DND-41 (cell line): ENCODE measurements around the gene BATF.

ENCODE experiments used
- ATAC-seq: fragments of 200-7000 bp; cut with Tn5 transposase; 3 replicates; pipeline ENCODE4 v1.9.1; 2021; ENCODE audit warnings: low read depth; ENCODE audit not compliant: insufficient read depth
- DNase-seq: peaks from one replicate; pipeline ENCODE4 v3.0.0-alpha.2; 2020
- H2AFZ ChIP-seq: 2 replicates; pipeline ENCODE4 v1.6.0; 2012; ENCODE audit warnings: low read depth, low read length
- H3K27ac ChIP-seq: 2 replicates; pipeline ENCODE4 v1.5.1; 2012; ENCODE audit warnings: low read length, inconsistent platforms
- H3K27me3 ChIP-seq: fragments of 200-600 bp; sonication (generic); 2 replicates; pipeline ENCODE4 v1.6.0; 2012; ENCODE audit warnings: low read length, mild to moderate bottlenecking, inconsistent platforms; ENCODE audit not compliant: insufficient read depth, poor library complexity
- H3K36me3 ChIP-seq: 2 replicates; pipeline ENCODE4 v1.5.1; 2012; ENCODE audit warnings: low read length, inconsistent platforms; ENCODE audit not compliant: insufficient read depth
- H3K4me1 ChIP-seq: 2 replicates; pipeline ENCODE4 v1.5.1; 2012; ENCODE audit warnings: mild to moderate bottlenecking, low read length; ENCODE audit not compliant: insufficient read depth
- H3K4me2 ChIP-seq: 2 replicates; pipeline ENCODE4 v1.6.0; 2012; ENCODE audit warnings: mild to moderate bottlenecking, moderate library complexity, low read length, inconsistent platforms; ENCODE audit not compliant: insufficient read depth
- H3K4me3 ChIP-seq, 2 experiments: fragments of 200-600 bp in 1 of 2; shearing (Covaris generic) in 1 of 2; 2 replicates each; pipeline ENCODE4 v1.5.1; 2012 to 2016; ENCODE audit warnings: inconsistent platforms in 2 of 2, low read length in 2 of 2, mild to moderate bottlenecking in 2 of 2, low read depth in 1 of 2, moderate library complexity in 1 of 2
- H3K79me2 ChIP-seq: 2 replicates; pipeline ENCODE4 v1.6.0; 2012; ENCODE audit warnings: low read length, inconsistent platforms; ENCODE audit not compliant: insufficient read depth
- H3K9ac ChIP-seq: 2 replicates; pipeline ENCODE4 v1.6.0; 2012; ENCODE audit warnings: low read depth, mild to moderate bottlenecking, inconsistent platforms, low read length, moderate library complexity
- H3K9me3 ChIP-seq: 2 replicates; pipeline ENCODE4 v1.5.1; 2012; ENCODE audit warnings: low read length, moderate library complexity, mild to moderate bottlenecking, inconsistent platforms; ENCODE audit not compliant: insufficient read depth, severe bottlenecking
- H4K20me1 ChIP-seq: 2 replicates; pipeline ENCODE4 v1.6.0; 2012; ENCODE audit warnings: low read length; ENCODE audit not compliant: insufficient read depth
- EZH2 ChIP-seq: IDR thresholded peaks from 3 replicates; pipeline ENCODE4 v1.6.1; 2012; ENCODE audit warnings: borderline replicate concordance, low read depth, mild to moderate bottlenecking, moderate library complexity, low read length, inconsistent platforms; ENCODE audit not compliant: severe bottlenecking
- TF ChIP-seq, protein P1 (sequence below): IDR thresholded peaks from 2 replicates; pipeline ENCODE4 v1.5.1; 2012; ENCODE audit warnings: borderline replicate concordance, low read length, moderate library complexity, mild to moderate bottlenecking; ENCODE audit not compliant: poor library complexity, severe bottlenecking; ENCODE audit errors: extremely low read depth

The BATF gene

DNA sequence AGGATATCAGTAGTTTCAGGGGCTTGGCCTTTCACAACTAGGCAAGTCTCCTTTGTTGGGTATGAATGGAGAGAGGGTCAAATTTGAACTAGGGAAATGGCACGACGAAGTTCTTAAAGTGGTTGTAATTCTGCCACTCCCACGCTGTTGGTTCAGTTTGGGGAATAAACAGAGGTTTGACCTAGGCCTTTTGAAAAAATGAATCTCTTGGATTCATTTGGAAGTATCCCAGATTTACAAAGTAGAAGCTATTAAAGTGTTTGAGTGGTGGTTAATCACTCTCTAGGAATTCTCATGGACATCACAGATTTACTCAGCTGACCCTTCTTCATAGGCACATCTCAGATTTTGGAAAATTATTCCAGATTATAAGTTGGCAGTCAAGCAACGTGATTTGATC, 14.8 kb downstream of the BATF start:
- Histone ChIP-seq H3K27me3 (no peaks in the 10 kb centered on the region), H3K4me3 (no peak overlapping the region), H3K79me2 (no peaks in the 10 kb centered on the region), H4K20me1 (no peaks in the 10 kb centered on the region), H3K4me1 (no peaks in the 10 kb centered on the region), H3K9ac (no peak overlapping the region), H3K27ac (no peak overlapping the region), H2AFZ (no peak overlapping the region), H3K4me2 (no peak overlapping the region), H3K36me3 (no peaks in the 10 kb centered on the region), H3K9me3 (no peaks in the 10 kb centered on the region)
- ATAC-seq (no peak), DNase-seq (no peak)
- no peak for TF ChIP-seq EZH2
- TF ChIP-seq, protein P1, sequence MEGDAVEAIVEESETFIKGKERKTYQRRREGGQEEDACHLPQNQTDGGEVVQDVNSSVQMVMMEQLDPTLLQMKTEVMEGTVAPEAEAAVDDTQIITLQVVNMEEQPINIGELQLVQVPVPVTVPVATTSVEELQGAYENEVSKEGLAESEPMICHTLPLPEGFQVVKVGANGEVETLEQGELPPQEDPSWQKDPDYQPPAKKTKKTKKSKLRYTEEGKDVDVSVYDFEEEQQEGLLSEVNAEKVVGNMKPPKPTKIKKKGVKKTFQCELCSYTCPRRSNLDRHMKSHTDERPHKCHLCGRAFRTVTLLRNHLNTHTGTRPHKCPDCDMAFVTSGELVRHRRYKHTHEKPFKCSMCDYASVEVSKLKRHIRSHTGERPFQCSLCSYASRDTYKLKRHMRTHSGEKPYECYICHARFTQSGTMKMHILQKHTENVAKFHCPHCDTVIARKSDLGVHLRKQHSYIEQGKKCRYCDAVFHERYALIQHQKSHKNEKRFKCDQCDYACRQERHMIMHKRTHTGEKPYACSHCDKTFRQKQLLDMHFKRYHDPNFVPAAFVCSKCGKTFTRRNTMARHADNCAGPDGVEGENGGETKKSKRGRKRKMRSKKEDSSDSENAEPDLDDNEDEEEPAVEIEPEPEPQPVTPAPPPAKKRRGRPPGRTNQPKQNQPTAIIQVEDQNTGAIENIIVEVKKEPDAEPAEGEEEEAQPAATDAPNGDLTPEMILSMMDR = no peak

DNA sequence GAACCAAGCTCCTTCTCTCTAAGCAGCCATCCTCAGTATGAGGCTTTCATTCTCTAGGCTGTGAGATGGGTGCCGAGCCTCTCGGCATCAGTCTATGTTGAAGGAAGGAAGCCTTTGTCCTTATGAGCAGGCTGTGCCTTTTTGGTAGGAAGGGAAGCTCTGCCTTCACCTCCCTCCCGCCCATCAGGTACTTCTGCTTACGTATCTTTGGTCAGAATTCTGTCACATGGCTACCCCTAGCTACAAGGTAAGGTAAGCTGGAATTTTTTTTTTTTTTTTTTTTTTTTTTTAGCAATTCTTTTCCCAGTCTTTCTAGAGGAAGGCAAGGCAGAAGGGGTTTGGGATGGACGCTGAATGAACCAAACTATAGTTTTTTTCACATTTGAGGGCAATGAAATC, 16.9 kb downstream of the BATF start:
- no peaks in the 10 kb centered on the region for H3K79me2 ChIP-seq
- H3K4me2 ChIP-seq = no peak overlapping the region
- no peaks in the 10 kb centered on the region for H3K27me3 ChIP-seq
- H3K36me3 ChIP-seq = no peaks in the 10 kb centered on the region
- H3K27ac ChIP-seq = no peak overlapping the region
- no peaks in the 10 kb centered on the region for H3K9me3 ChIP-seq
- no peak for ATAC-seq
- H3K4me1 ChIP-seq = no peaks in the 10 kb centered on the region
- H4K20me1 ChIP-seq = 0 out of 2 replicates have a peak, but pooled peaks cover 5% of the 10 kb centered on the region
- DNase-seq = no peak
- no peak overlapping the region for H3K9ac ChIP-seq
- H2AFZ ChIP-seq = no peak overlapping the region
- no peak for TF ChIP-seq EZH2
- TF ChIP-seq, protein P1 = no peak
- no peak overlapping the region for H3K4me3 ChIP-seq

DNA sequence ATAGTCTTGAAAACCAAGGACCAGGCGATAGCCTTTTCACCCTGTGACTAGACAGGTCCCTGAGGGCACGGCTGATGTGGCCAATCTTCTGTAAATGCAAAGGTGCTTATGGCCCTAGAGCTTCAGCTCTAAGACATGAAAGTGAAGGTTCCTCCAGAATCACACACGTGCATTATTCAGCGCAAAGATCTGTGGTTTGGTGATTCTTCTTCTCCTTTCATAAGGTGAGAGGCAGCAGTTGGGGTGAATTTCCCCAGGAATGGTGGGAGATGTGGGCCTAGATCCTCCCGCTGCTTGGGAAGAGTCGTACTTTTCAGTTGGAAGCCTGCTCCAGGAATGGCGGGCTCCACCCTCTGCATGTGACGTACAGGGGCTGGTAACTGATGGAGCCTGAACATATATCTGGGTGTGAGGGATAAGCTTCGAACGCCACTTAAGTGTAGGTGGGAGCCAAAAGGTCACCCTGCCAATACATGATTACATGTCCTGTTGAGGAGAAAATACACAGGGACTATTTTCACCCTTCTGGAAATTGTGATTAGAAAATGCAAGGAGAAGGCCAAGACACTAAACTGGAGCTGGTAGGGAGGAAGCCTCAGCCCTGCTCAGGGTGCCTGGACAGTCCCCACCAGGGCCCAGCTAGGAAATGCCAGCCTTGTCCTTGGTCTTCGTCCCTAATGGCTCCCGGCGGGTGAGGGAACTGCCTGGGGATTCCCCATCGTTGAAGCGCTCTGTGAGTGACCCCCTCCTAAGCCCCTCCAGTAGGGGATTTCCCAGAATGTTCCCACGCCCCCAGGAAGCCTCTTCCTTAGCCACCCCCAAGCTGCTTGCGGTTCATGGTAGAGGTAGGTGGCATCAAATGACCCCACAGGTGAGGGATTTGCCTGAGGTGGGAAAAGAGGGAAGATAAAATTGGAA, 17.6 kb downstream of the BATF start:
- Histone ChIP-seq H3K27ac (no peak overlapping the region), H3K9ac (no peak overlapping the region), H2AFZ (no peak overlapping the region), H3K36me3 (no peaks in the 10 kb centered on the region), H3K4me1 (no peaks in the 10 kb centered on the region), H3K4me3 (no peak overlapping the region), H3K9me3 (no peaks in the 10 kb centered on the region), H3K79me2 (no peaks in the 10 kb centered on the region), H3K4me2 (no peak overlapping the region), H3K27me3 (no peaks in the 10 kb centered on the region), H4K20me1 (0 out of 2 replicates have a peak, but pooled peaks cover 5% of the 10 kb centered on the region)
- TF ChIP-seq, protein P1 = no peak
- ATAC-seq (no peak), DNase-seq (no peak)
